SK-N-SH treated with all-trans-retinoic acid at 6 μM for 48 hours (cell line): ENCODE measurements around the gene CCDC186.

Source experiments
- ARNTL ChIP-seq: fragments of 450-650 bp; formaldehyde crosslinking; IDR thresholded peaks from 2 replicates; pipeline ENCODE4 v1.5.0; 2020; ENCODE audit warnings: low read depth, mild to moderate bottlenecking, moderate library complexity, borderline replicate concordance
- BACH2 ChIP-seq: fragments of 250-450 bp; sonication (Bioruptor Pico); IDR thresholded peaks from 2 replicates; pipeline ENCODE4 v1.9.0; 2021; ENCODE audit warnings: mild to moderate bottlenecking, borderline replicate concordance
- ESRRG ChIP-seq: fragments of 250-450 bp; sonication (Bioruptor Pico); IDR thresholded peaks from 2 replicates; pipeline ENCODE4 v1.6.1; 2021; ENCODE audit warnings: mild to moderate bottlenecking
- PATZ1 ChIP-seq: fragments of 250-450 bp; sonication (Bioruptor Pico); IDR thresholded peaks from 2 replicates; pipeline ENCODE4 v1.8.0; 2020; ENCODE audit warnings: mild to moderate bottlenecking, moderate library complexity, borderline replicate concordance
- RARB ChIP-seq: fragments of 250-450 bp; sonication (Bioruptor Pico); IDR thresholded peaks from 2 replicates; pipeline ENCODE4 v1.8.0; 2021; ENCODE audit warnings: mild to moderate bottlenecking, moderate library complexity
- SNAI2 ChIP-seq: fragments of 250-450 bp; sonication (Bioruptor Pico); IDR thresholded peaks from 2 replicates; pipeline ENCODE4 v1.5.0; 2020; ENCODE audit warnings: mild to moderate bottlenecking, moderate library complexity
- TCF4 ChIP-seq: fragments of 250-450 bp; sonication (Bioruptor Pico); IDR thresholded peaks from 2 replicates; pipeline ENCODE4 v1.8.0; 2021; ENCODE audit warnings: mild to moderate bottlenecking, moderate library complexity, borderline replicate concordance
- ZC3H10 ChIP-seq: fragments of 250-450 bp; sonication (Bioruptor Pico); IDR thresholded peaks from 2 replicates; pipeline ENCODE4 v1.5.1; 2021; ENCODE audit warnings: mild to moderate bottlenecking, moderate library complexity
- ZFP3 ChIP-seq: fragments of 250-450 bp; sonication (Bioruptor Pico); IDR thresholded peaks from 2 replicates; pipeline ENCODE4 v1.5.0; 2020; ENCODE audit warnings: mild to moderate bottlenecking, moderate library complexity
- ZFP30 ChIP-seq: fragments of 450-650 bp; formaldehyde crosslinking; IDR thresholded peaks from 2 replicates; pipeline ENCODE4 v1.5.0; 2022; ENCODE audit warnings: mild to moderate bottlenecking, moderate library complexity
- ZNF565 ChIP-seq: fragments of 450-650 bp; formaldehyde crosslinking; conservative IDR thresholded peaks from 2 replicates; pipeline ENCODE4 v1.5.0; 2020; ENCODE audit warnings: low read depth, mild to moderate bottlenecking, moderate library complexity
- ZNF70 ChIP-seq: fragments of 450-650 bp; formaldehyde crosslinking; IDR thresholded peaks from 2 replicates; pipeline ENCODE4 v1.5.0; 2020; ENCODE audit warnings: mild to moderate bottlenecking, moderate library complexity
- TF ChIP-seq, protein P1 (sequence below): fragments of 250-450 bp; sonication (Bioruptor Pico); IDR thresholded peaks from 2 replicates; pipeline ENCODE4 v1.5.1; 2020; ENCODE audit warnings: low read depth, mild to moderate bottlenecking, moderate library complexity
- TF ChIP-seq, protein P2 (sequence below): fragments of 250-450 bp; sonication (Bioruptor Pico); IDR thresholded peaks from 2 replicates; pipeline ENCODE4 v1.5.1; 2021; ENCODE audit warnings: mild to moderate bottlenecking, moderate library complexity

GRCh38 chr10:114220281-114220680 lies 46.3 kb upstream of the CCDC186 start:
- TF ChIP-seq SNAI2 (CRISPR knock-in tag) (no peak), ZNF565 (CRISPR knock-in tag) (no peak), RARB (CRISPR knock-in tag) (no peak), TCF4 (CRISPR knock-in tag) (no peak), PATZ1 (CRISPR knock-in tag) (no peak), ZFP3 (CRISPR knock-in tag) (no peak), ZNF70 (CRISPR knock-in tag) (no peak), ZC3H10 (CRISPR knock-in tag) (no peak), BACH2 (no peak), ZFP30 (CRISPR knock-in tag) (no peak), ESRRG (no peak), ARNTL (no peak)
- TF ChIP-seq, protein P1, sequence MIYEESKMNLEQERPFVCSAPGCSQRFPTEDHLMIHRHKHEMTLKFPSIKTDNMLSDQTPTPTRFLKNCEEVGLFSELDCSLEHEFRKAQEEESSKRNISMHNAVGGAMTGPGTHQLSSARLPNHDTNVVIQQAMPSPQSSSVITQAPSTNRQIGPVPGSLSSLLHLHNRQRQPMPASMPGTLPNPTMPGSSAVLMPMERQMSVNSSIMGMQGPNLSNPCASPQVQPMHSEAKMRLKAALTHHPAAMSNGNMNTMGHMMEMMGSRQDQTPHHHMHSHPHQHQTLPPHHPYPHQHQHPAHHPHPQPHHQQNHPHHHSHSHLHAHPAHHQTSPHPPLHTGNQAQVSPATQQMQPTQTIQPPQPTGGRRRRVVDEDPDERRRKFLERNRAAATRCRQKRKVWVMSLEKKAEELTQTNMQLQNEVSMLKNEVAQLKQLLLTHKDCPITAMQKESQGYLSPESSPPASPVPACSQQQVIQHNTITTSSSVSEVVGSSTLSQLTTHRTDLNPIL (CRISPR knock-in tag), result no peak
- TF ChIP-seq, protein P2, sequence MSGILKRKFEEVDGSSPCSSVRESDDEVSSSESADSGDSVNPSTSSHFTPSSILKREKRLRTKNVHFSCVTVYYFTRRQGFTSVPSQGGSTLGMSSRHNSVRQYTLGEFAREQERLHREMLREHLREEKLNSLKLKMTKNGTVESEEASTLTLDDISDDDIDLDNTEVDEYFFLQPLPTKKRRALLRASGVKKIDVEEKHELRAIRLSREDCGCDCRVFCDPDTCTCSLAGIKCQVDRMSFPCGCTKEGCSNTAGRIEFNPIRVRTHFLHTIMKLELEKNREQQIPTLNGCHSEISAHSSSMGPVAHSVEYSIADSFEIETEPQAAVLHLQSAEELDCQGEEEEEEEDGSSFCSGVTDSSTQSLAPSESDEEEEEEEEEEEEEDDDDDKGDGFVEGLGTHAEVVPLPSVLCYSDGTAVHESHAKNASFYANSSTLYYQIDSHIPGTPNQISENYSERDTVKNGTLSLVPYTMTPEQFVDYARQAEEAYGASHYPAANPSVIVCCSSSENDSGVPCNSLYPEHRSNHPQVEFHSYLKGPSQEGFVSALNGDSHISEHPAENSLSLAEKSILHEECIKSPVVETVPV, result no peak
